ENCODE results near the gene STX5.
A peak's percentile ranks its signal among the peaks of the same experiment; 100 is the strongest.
"Not testable (repeated sequence)": the region's sequence is repeated elsewhere in the genome, so short reads cannot be mapped to it uniquely, and the experiment has no call there.

The STX5 gene

GRCh38 chr11:62854825-62855570, 23.1 kb upstream of the STX5 start:
- DNase-seq (ENCODE audit: low read depth, low spot score) = no peak

- no peak for DNase-seq (ENCODE audit: low read depth, low spot score)
Measured at GRCh38 chr11:62854013-62854824, 22.4 kb upstream of the STX5 start.

- no peak for DNase-seq (ENCODE audit: low read depth, low spot score)
Measured at GRCh38 chr11:62853279-62853965, 21.6 kb upstream of the STX5 start.

GRCh38 chr11:62852523-62853188, 20.8 kb upstream of the STX5 start:
- no peak for DNase-seq (ENCODE audit: low read depth, low spot score)

GRCh38 chr11:62851807-62852522, 20.1 kb upstream of the STX5 start:
- no peak for DNase-seq (ENCODE audit: low read depth, low spot score)

GRCh38 chr11:62850911-62851806, 19.3 kb upstream of the STX5 start:
- no peak for DNase-seq (ENCODE audit: low read depth, low spot score)

GRCh38 chr11:62847767-62848314, 16.0 kb upstream of the STX5 start:
- DNase-seq (ENCODE audit: low read depth, low spot score) = no peak

GRCh38 chr11:62846177-62846576, 14.3 kb upstream of the STX5 start:
- no peak for DNase-seq (ENCODE audit: low read depth, low spot score)

GRCh38 chr11:62844154-62844553, 12.3 kb upstream of the STX5 start:
- DNase-seq (ENCODE audit: low read depth, low spot score) = no peak

GRCh38 chr11:62843466-62843865, 11.6 kb upstream of the STX5 start:
- DNase-seq (ENCODE audit: low read depth, low spot score) = no peak

- not testable (repeated sequence) for DNase-seq (ENCODE audit: low read depth, low spot score)
Measured at GRCh38 chr11:62842891-62843290, 11.0 kb upstream of the STX5 start.

GRCh38 chr11:62842171-62842741, 10.4 kb upstream of the STX5 start:
- no peak for DNase-seq (ENCODE audit: low read depth, low spot score)

GRCh38 chr11:62841361-62842170, 9.7 kb upstream of the STX5 start:
- DNase-seq (ENCODE audit: low read depth, low spot score) = peak; percentile 64

GRCh38 chr11:62840721-62841360, 9.0 kb upstream of the STX5 start:
- peak; percentile 72 for DNase-seq (ENCODE audit: low read depth, low spot score)

GRCh38 chr11:62839050-62839945, 7.4 kb upstream of the STX5 start, which contains the start of gene WDR74:
TSS of gene WDR74 (minus strand) at chr11:62839590. CDS start at chr11:62839570, 20 bp downstream.
- DNase-seq (ENCODE audit: low read depth, low spot score) = peak; percentile 76

- no peak for DNase-seq (ENCODE audit: low read depth, low spot score)
Measured at GRCh38 chr11:62835336-62835735, 3.5 kb upstream of the STX5 start.
